ENCODE results near the gene FKBP1A.

- no peak for TF ChIP-seq CTCF (IDR thresholded peaks at IDR 0.05; ENCODE audit: borderline replicate concordance, extremely low read depth, low read length, poor library complexity, severe bottlenecking)
- TF ChIP-seq EZH2 (IDR thresholded peaks at IDR 0.05; ENCODE audit: borderline replicate concordance, low read depth, low read length, severe bottlenecking) = no peak
Observed at GRCh38 chr20:1373614-1374013, 19.2 kb downstream of the FKBP1A start.

All from DND-41 (cell line).